Frontal cortex (tissue), 4 donors: Measurements from ENCODE around the gene AGPAT1. TPM values are rescaled to one million over a fixed set of nuclear protein-coding genes. Genes with fewer than 3 reads are reported as not detected.
"Not testable (repeated sequence)": the region's sequence is repeated elsewhere in the genome, so short reads cannot be mapped to it uniquely, and the experiment has no call there.

Experiments
- DNase-seq, 2 donors: peaks; one replicate each; pipeline ENCODE4 v3.0.0; 2012; ENCODE audit warnings: low spot score in 2 of 2
- FAIRE-seq: peaks from 2 replicates; lab custom pipeline; 2012; peaks lifted over from hg19 to GRCh38; lab: Jason Lieb, UNC
- total RNA-seq: library from RNA; depleted of rRNA; stranded (reverse); fragments of >200 nt; gene quantifications from one replicate; pipeline ENCODE4 v1.2.3, GENCODE V29; 2014
- donor health status: control.
- donor health status: control.
- donor health status: control.

AGPAT1 gene
- total RNA-seq, 1 donor from 2014 or later = 14.3 TPM

- FAIRE-seq, DNase-seq: not testable (repeated sequence)
These were observed 12.0 kb upstream of the AGPAT1 start for GRCh38 chr6:32187725-32188380.

GRCh38 chr6:32187009-32187709 lies 11.3 kb upstream of the AGPAT1 start:
- no peak for FAIRE-seq
- DNase-seq = no peak

- not testable (repeated sequence) for FAIRE-seq, DNase-seq
These were observed 10.4 kb upstream of the AGPAT1 start for GRCh38 chr6:32186151-32186840.

- DNase-seq = not testable (repeated sequence)
These were observed 9.8 kb upstream of the AGPAT1 start for GRCh38 chr6:32185681-32186131.

GRCh38 chr6:32184084-32184640 lies 8.3 kb upstream of the AGPAT1 start, which contains the start of gene AGER:
Gene AGER (minus strand): TSS chr6:32184253. CDS start chr6:32184222, 31 bp downstream.
- FAIRE-seq (no peak), DNase-seq (no peak)

More at GRCh38 chr6:32185681-32186131, 9.8 kb upstream of the AGPAT1 start:
- FAIRE-seq = not testable (repeated sequence)

- FAIRE-seq (no peak), DNase-seq (no peak)
These were observed 7.7 kb upstream of the AGPAT1 start for GRCh38 chr6:32183483-32184083.

GRCh38 chr6:32183030-32183429 lies 7.1 kb upstream of the AGPAT1 start:
- no peak for FAIRE-seq

GRCh38 chr6:32182555-32182981 lies 6.7 kb upstream of the AGPAT1 start:
- no peak for FAIRE-seq

More at GRCh38 chr6:32183030-32183429, 7.1 kb upstream of the AGPAT1 start:
- DNase-seq = no peak

GRCh38 chr6:32181915-32182529 lies 6.1 kb upstream of the AGPAT1 start:
- DNase-seq (no peak), FAIRE-seq (no peak)

More at GRCh38 chr6:32182555-32182981, 6.7 kb upstream of the AGPAT1 start:
- no peak for DNase-seq

- FAIRE-seq (no peak), DNase-seq (no peak)
These were observed 5.3 kb upstream of the AGPAT1 start for GRCh38 chr6:32181148-32181702.

- DNase-seq = no peak
- no peak for FAIRE-seq
These were observed 4.0 kb upstream of the AGPAT1 start for GRCh38 chr6:32179766-32180405.

- FAIRE-seq (no peak), DNase-seq (no peak)
These were observed 2.9 kb upstream of the AGPAT1 start for GRCh38 chr6:32178547-32179440.

- FAIRE-seq (peak; percentile 88), DNase-seq (peak; percentile 93 to 95)
These were observed 2.1 kb upstream of the AGPAT1 start, which contains the start of gene RNF5 for GRCh38 chr6:32177788-32178546. Gene RNF5 (plus strand): TSS chr6:32178405. CDS start chr6:32178512, 107 bp downstream.

GRCh38 chr6:32177183-32177787 lies 1.4 kb upstream of the AGPAT1 start:
- no peak for FAIRE-seq

GRCh38 chr6:32176476-32177182 lies 745 bp upstream of the AGPAT1 start:
- DNase-seq (no peak), FAIRE-seq (no peak)

More at GRCh38 chr6:32177183-32177787, 1.4 kb upstream of the AGPAT1 start:
- DNase-seq = no peak

- FAIRE-seq (no peak), DNase-seq (no peak)
These were observed 568 bp downstream of the AGPAT1 start for GRCh38 chr6:32175322-32175710.
